Trophoblast cell (in vitro differentiated cells and primary cell): Measurements from ENCODE around the gene ASIC2.

ENCODE experiments used
- DNase-seq, 2 donors: peaks; one replicate each; pipeline ENCODE4 v3.0.0-alpha.2; 2016
- H2AFZ ChIP-seq: 2 replicates; pipeline ENCODE4 v1.6.1; 2013; ENCODE audit warnings: low read length, moderate library complexity, mild to moderate bottlenecking; ENCODE audit not compliant: insufficient read depth, poor library complexity
- H2AK5ac ChIP-seq: 2 replicates; pipeline ENCODE4 v1.6.1; 2013; ENCODE audit warnings: mild to moderate bottlenecking, low read length
- H2BK120ac ChIP-seq: 2 replicates; pipeline ENCODE4 v1.6.1; 2013; ENCODE audit warnings: low read length, mild to moderate bottlenecking, moderate library complexity; ENCODE audit not compliant: insufficient read depth, poor library complexity
- H2BK12ac ChIP-seq: 2 replicates; pipeline ENCODE4 v1.6.1; 2013; ENCODE audit warnings: mild to moderate bottlenecking, low read length, moderate library complexity
- H2BK5ac ChIP-seq: 2 replicates; pipeline ENCODE4 v1.6.1; 2013; ENCODE audit warnings: low read length, low read depth, moderate library complexity, mild to moderate bottlenecking; ENCODE audit not compliant: poor library complexity
- H3K14ac ChIP-seq: 2 replicates; pipeline ENCODE4 v1.6.1; 2013; ENCODE audit warnings: mild to moderate bottlenecking, low read length
- H3K18ac ChIP-seq: 2 replicates; pipeline ENCODE4 v1.6.1; 2013; ENCODE audit warnings: mild to moderate bottlenecking, low read length
- H3K23ac ChIP-seq: 2 replicates; pipeline ENCODE4 v1.6.1; 2013; ENCODE audit warnings: low read length
- H3K27ac ChIP-seq: 2 replicates; pipeline ENCODE4 v1.5.1; 2013; ENCODE audit warnings: low read depth, mild to moderate bottlenecking, inconsistent platforms, low read length, moderate library complexity
- H3K27me3 ChIP-seq: 2 replicates; pipeline ENCODE4 v1.6.1; 2013; ENCODE audit warnings: inconsistent platforms, mild to moderate bottlenecking, low read length, moderate library complexity; ENCODE audit not compliant: insufficient read depth
- H3K36me3 ChIP-seq, 2 experiments: 1 replicate in 1 of 2; 2 replicates in 1 of 2; pipeline ENCODE4 v1.6.1; 2013; ENCODE audit warnings: low read length in 2 of 2, mild to moderate bottlenecking in 2 of 2, moderate library complexity in 1 of 2; ENCODE audit not compliant: insufficient read depth in 2 of 2, control insufficient read depth in 1 of 2
- H3K4ac ChIP-seq: 2 replicates; pipeline ENCODE4 v1.6.1; 2013; ENCODE audit warnings: low read depth, mild to moderate bottlenecking, low read length, moderate library complexity
- H3K4me1 ChIP-seq, 2 experiments: 1 replicate in 1 of 2; 2 replicates in 1 of 2; pipeline ENCODE4 v1.6.1; 2013; ENCODE audit warnings: low read length in 2 of 2, mild to moderate bottlenecking in 2 of 2, moderate library complexity in 1 of 2; ENCODE audit not compliant: insufficient read depth in 2 of 2, control insufficient read depth in 1 of 2
- H3K4me2 ChIP-seq: 2 replicates; pipeline ENCODE4 v1.6.1; 2013; ENCODE audit warnings: inconsistent platforms, mild to moderate bottlenecking, low read length, moderate library complexity
- H3K4me3 ChIP-seq: 2 replicates; pipeline ENCODE4 v1.5.1; 2013; ENCODE audit warnings: mild to moderate bottlenecking, low read depth, low read length, inconsistent platforms
- H3K79me1 ChIP-seq: one replicate; pipeline ENCODE4 v1.6.1; 2013; ENCODE audit warnings: low read length
- H3K79me2 ChIP-seq: 2 replicates; pipeline ENCODE4 v1.6.1; 2013; ENCODE audit warnings: low read length, mild to moderate bottlenecking; ENCODE audit not compliant: control insufficient read depth, insufficient read depth, poor library complexity
- H3K9ac ChIP-seq: 2 replicates; pipeline ENCODE4 v1.6.1; 2013; ENCODE audit warnings: mild to moderate bottlenecking, low read length
- H3K9me3 ChIP-seq: 2 replicates; pipeline ENCODE4 v1.6.1; 2013; ENCODE audit warnings: low read depth, mild to moderate bottlenecking, control low read depth, inconsistent platforms, low read length; ENCODE audit not compliant: insufficient read depth
- H4K12ac ChIP-seq: 2 replicates; pipeline ENCODE4 v1.6.1; 2013; ENCODE audit warnings: low read depth, mild to moderate bottlenecking, low read length, moderate library complexity
- H4K8ac ChIP-seq: 2 replicates; pipeline ENCODE4 v1.6.1; 2013; ENCODE audit warnings: low read depth, mild to moderate bottlenecking, low read length, moderate library complexity
- H4K91ac ChIP-seq: one replicate; pipeline ENCODE4 v1.6.1; 2013; ENCODE audit warnings: low read depth, mild to moderate bottlenecking, low read length, moderate library complexity
- WGBS: extraction: QIAGEN DNeasy Blood & Tissue Kit; methylation state at CpG from one replicate; pipeline ENCODE4 v1.1.7; 2013; ENCODE audit warnings: missing lambda C conversion rate; ENCODE audit not compliant: insufficient read length, insufficient coverage; ENCODE audit errors: extremely low coverage; 5-methylcytosine and 5-hydroxymethylcytosine counted together

The ASIC2 gene

DNA sequence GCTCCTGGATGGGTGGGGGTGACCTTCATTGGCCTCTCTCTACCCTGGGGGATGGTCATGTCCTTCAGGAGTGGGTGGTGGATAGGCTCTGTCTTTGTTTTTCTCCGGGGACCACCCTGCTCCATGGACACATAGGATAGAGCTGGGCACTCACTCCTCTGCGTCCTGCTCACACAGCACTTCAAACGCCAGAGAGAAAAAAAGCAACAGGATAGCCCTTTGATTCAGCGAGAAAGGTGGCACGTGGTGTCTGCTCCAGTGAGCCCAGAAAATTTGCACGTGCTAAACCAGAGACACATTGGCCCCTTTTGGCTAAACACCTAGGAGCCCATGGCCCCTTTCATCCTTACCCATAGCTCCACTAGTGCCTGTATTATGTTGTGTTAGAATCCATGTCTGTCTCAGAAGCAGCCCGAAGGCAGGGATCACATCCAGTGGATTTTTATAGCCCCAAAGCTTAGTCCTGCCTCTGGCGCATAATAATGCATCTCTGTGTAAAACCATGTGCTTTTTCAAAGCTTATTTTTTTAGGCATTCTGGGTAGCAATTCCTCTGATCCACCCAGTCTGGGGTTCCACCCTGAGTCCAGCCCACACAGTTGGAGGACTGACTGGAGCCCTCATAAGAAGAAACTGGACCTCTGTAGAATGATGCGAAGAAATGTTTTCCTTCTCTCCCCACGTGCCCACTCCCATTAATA lies 90.1 kb downstream of the ASIC2 start:
- Histone ChIP-seq H3K23ac (no peak overlapping the region), H3K4ac (no peak overlapping the region), H3K36me3 (no peaks in the 10 kb centered on the region), H3K18ac (no peak overlapping the region), H3K4me3 (no peak overlapping the region), H3K9me3 (no peaks in the 10 kb centered on the region), H3K27ac (no peak overlapping the region), H3K14ac (no peak overlapping the region), H3K4me2 (no peak overlapping the region), H2BK12ac (no peak overlapping the region), H3K9ac (no peak overlapping the region), H2AK5ac (no peak overlapping the region), H4K91ac (no peak overlapping the region), H4K8ac (no peak overlapping the region), H3K27me3 (no peaks in the 10 kb centered on the region), H4K12ac (no peak overlapping the region), H3K79me2 (no peaks in the 10 kb centered on the region), H3K79me1 (no peaks in the 10 kb centered on the region), H3K4me1 (no peaks in the 10 kb centered on the region), H2BK5ac (no peak overlapping the region), H2BK120ac (no peak overlapping the region), H2AFZ (no peak overlapping the region)
- no peak for DNase-seq
- no CpG with 5 or more reads among the region's 10 CpGs for WGBS

DNA sequence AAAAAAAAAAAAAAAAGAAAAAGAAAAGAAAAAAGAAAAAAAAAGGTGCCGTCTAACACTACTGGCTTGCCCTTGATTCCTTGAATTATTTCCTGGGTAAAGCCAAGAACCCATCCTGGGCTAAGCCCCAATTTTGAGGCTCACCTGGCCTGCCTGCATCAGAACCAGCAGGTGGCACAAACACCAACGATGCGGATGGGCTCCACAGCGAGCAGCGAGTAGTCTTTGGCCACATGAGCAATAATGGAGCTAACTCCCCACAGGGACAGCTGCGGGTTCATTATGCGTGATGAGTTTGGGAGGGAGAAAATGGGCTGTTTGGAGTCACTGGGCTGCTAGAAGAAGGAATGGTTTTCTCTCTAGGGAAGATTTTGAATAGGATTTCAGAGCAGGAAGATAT lies 91.1 kb downstream of the ASIC2 start:
- Histone ChIP-seq H2BK5ac (no peak overlapping the region), H3K27me3 (peaks cover 3% of the 10 kb centered on the region), H2AFZ (no peak overlapping the region), H2BK12ac (no peak overlapping the region), H3K18ac (no peak overlapping the region), H3K36me3 (no peaks in the 10 kb centered on the region), H4K12ac (no peak overlapping the region), H2BK120ac (no peak overlapping the region), H3K9ac (no peak overlapping the region), H4K91ac (no peak overlapping the region), H3K9me3 (no peaks in the 10 kb centered on the region), H4K8ac (no peak overlapping the region), H3K14ac (no peak overlapping the region), H3K4ac (no peak overlapping the region), H2AK5ac (no peak overlapping the region), H3K4me1 (no peaks in the 10 kb centered on the region), H3K79me2 (no peaks in the 10 kb centered on the region), H3K23ac (no peak overlapping the region), H3K79me1 (no peaks in the 10 kb centered on the region), H3K4me2 (no peak overlapping the region), H3K27ac (no peak overlapping the region), H3K4me3 (no peak overlapping the region)
- WGBS, result no CpG with 5 or more reads among the region's 7 CpGs
- DNase-seq, result peak in 1 of 2 donors; percentile 10

- WGBS, result no CpG with 5 or more reads among the region's 4 CpGs
These were observed 91.8 kb downstream of the ASIC2 start for GRCh38 chr17:33201283-33201682.

GRCh38 chr17:33200587-33200986 lies 92.5 kb downstream of the ASIC2 start:
- peak in 1 of 2 donors; percentile 4 for DNase-seq
- no peak overlapping the region for H2BK120ac ChIP-seq
- H2BK5ac ChIP-seq, result no peak overlapping the region
- no peak overlapping the region for H3K18ac ChIP-seq
- no peak overlapping the region for H4K91ac ChIP-seq
- H3K79me1 ChIP-seq, result no peaks in the 10 kb centered on the region
- H4K12ac ChIP-seq, result no peak overlapping the region
- peaks cover 3% of the 10 kb centered on the region for H3K27me3 ChIP-seq
- H3K9ac ChIP-seq, result no peak overlapping the region
- H3K79me2 ChIP-seq, result no peaks in the 10 kb centered on the region
- H3K36me3 ChIP-seq, result no peaks in the 10 kb centered on the region
- no peak overlapping the region for H2AK5ac ChIP-seq
- H3K23ac ChIP-seq, result no peak overlapping the region
- H2AFZ ChIP-seq, result no peak overlapping the region
- no peaks in the 10 kb centered on the region for H3K9me3 ChIP-seq
- no peak overlapping the region for H3K4ac ChIP-seq
- H3K27ac ChIP-seq, result no peak overlapping the region
- H3K4me3 ChIP-seq, result no peak overlapping the region
- H3K14ac ChIP-seq, result no peak overlapping the region
- no peak overlapping the region for H4K8ac ChIP-seq
- H2BK12ac ChIP-seq, result no peak overlapping the region
- no CpG with 5 or more reads among the region's 1 CpG for WGBS
- no peak overlapping the region for H3K4me2 ChIP-seq
- no peaks in the 10 kb centered on the region for H3K4me1 ChIP-seq

More at GRCh38 chr17:33201283-33201682, 91.8 kb downstream of the ASIC2 start:
- H2BK12ac ChIP-seq, result no peak overlapping the region
- H4K91ac ChIP-seq, result no peak overlapping the region
- H2BK120ac ChIP-seq, result no peak overlapping the region
- H3K27ac ChIP-seq, result no peak overlapping the region
- H2AFZ ChIP-seq, result no peak overlapping the region
- DNase-seq, result no peak
- no peaks in the 10 kb centered on the region for H3K36me3 ChIP-seq
- peaks cover 3% of the 10 kb centered on the region for H3K27me3 ChIP-seq
- no peak overlapping the region for H2BK5ac ChIP-seq
- no peak overlapping the region for H3K4me2 ChIP-seq
- no peak overlapping the region for H4K12ac ChIP-seq
- no peak overlapping the region for H3K9ac ChIP-seq
- H4K8ac ChIP-seq, result no peak overlapping the region
- no peak overlapping the region for H3K4me3 ChIP-seq
- no peak overlapping the region for H3K14ac ChIP-seq
- H3K79me2 ChIP-seq, result no peaks in the 10 kb centered on the region
- no peaks in the 10 kb centered on the region for H3K9me3 ChIP-seq
- no peak overlapping the region for H3K4ac ChIP-seq
- no peak overlapping the region for H3K18ac ChIP-seq
- H2AK5ac ChIP-seq, result no peak overlapping the region
- no peak overlapping the region for H3K23ac ChIP-seq
- no peaks in the 10 kb centered on the region for H3K79me1 ChIP-seq
- H3K4me1 ChIP-seq, result no peaks in the 10 kb centered on the region
